HepG2 (cell line): ENCODE measurements around the gene TBX10. TPM values are rescaled to one million over a fixed set of nuclear protein-coding genes. Genes with fewer than 3 reads are reported as not detected.

Experiments used
- AGO1 ChIP-seq: fragments of 200-400 bp; formaldehyde crosslinking; IDR thresholded peaks from 2 replicates; pipeline ENCODE4 v1.6.1; 2017; ENCODE audit warnings: mild to moderate bottlenecking, low read depth, low read length, moderate library complexity; ENCODE audit not compliant: poor library complexity, severe bottlenecking
- AHDC1 ChIP-seq: sonication (generic); formaldehyde crosslinking; IDR thresholded peaks from 2 replicates; pipeline ENCODE4 v1.5.1; 2020; ENCODE audit warnings: mild to moderate bottlenecking, missing genetic modification reagents, borderline replicate concordance
- BATF2 ChIP-seq: sonication (generic); formaldehyde crosslinking; IDR thresholded peaks from 2 replicates; pipeline ENCODE4 v1.8.0; 2022; ENCODE audit warnings: mild to moderate bottlenecking, missing genetic modification reagents, moderate library complexity
- HOMEZ ChIP-seq: IDR thresholded peaks from 2 replicates; pipeline ENCODE4 v1.6.1; 2016; ENCODE audit warnings: low read depth
- KDM6A ChIP-seq: IDR thresholded peaks from 2 replicates; pipeline ENCODE4 v1.6.1; 2016; ENCODE audit warnings: low read depth
- MAX ChIP-seq: IDR thresholded peaks from 2 replicates; pipeline ENCODE4 v1.6.1; 2012; ENCODE audit warnings: inconsistent platforms
- NFE2L2 ChIP-seq: fragments of 150-350 bp; IDR thresholded peaks from 2 replicates; pipeline ENCODE4 v1.6.1; 2014; ENCODE audit warnings: low read length
- NR2F2 ChIP-seq: IDR thresholded peaks from 2 replicates; pipeline ENCODE4 v1.6.1; 2012; ENCODE audit warnings: low read depth, inconsistent platforms, borderline replicate concordance
- ONECUT2 ChIP-seq: sonication (generic); formaldehyde crosslinking; IDR thresholded peaks from 2 replicates; pipeline ENCODE4 v1.4.0; 2020; ENCODE audit warnings: missing genetic modification reagents
- PRDM15 ChIP-seq: sonication (generic); formaldehyde crosslinking; IDR thresholded peaks from 2 replicates; pipeline ENCODE4 v1.4.0; 2020; ENCODE audit warnings: missing genetic modification reagents
- SRF ChIP-seq: IDR thresholded peaks from 2 replicates; pipeline ENCODE4 v1.6.1; 2011; ENCODE audit warnings: mild to moderate bottlenecking, low read depth, low read length, moderate library complexity
- TBP ChIP-seq: sonication (generic); formaldehyde crosslinking; IDR thresholded peaks from 2 replicates; pipeline ENCODE4 v1.5.0; 2020; ENCODE audit warnings: missing genetic modification reagents
- ZBTB26 ChIP-seq: IDR thresholded peaks from 2 replicates; pipeline ENCODE4 v1.6.1; 2016; ENCODE audit warnings: missing compliant biosample characterization, missing genetic modification reagents, borderline replicate concordance
- ZNF143 ChIP-seq: sonication (generic); formaldehyde crosslinking; IDR thresholded peaks from 2 replicates; pipeline ENCODE4 v1.4.0; 2020; ENCODE audit warnings: missing genetic modification reagents
- ZNF260 ChIP-seq: sonication (generic); formaldehyde crosslinking; IDR thresholded peaks from 2 replicates; pipeline ENCODE4 v1.4.0; 2020; ENCODE audit warnings: missing genetic modification reagents, low read depth, mild to moderate bottlenecking, borderline replicate concordance
- ZNF619 ChIP-seq: sonication (generic); formaldehyde crosslinking; IDR thresholded peaks from 2 replicates; pipeline ENCODE4 v1.4.0; 2020; ENCODE audit warnings: mild to moderate bottlenecking, missing genetic modification reagents
- polyA plus RNA-seq, 8 experiments: library from polyadenylated mRNA; depleted of rRNA in 3 of 8; stranded (reverse) in 7 of 8; unstranded in 1 of 8; fragments of >200 nt; fragmentation: Illumina TruSeq in 4 of 8; extraction: Trizol in 4 of 8; gene quantifications; 2 replicates each; pipeline versions ENCODE4 v1.2.1 to v1.2.3, GENCODE V29; 2011 to 2016; ENCODE audit warnings: low read depth in 4 of 8, missing spikeins in 1 of 8, mixed read lengths in 1 of 8; ENCODE audit not compliant: insufficient read depth in 1 of 8
- total RNA-seq, 5 experiments: library from RNA; depleted of rRNA; stranded (reverse); fragments of >200 nt; fragmentation: Illumina TruSeq; extraction: Trizol; gene quantifications; 2 replicates each; pipeline ENCODE4 v1.2.3, GENCODE V29; 2016; ENCODE audit warnings: low read depth in 1 of 5

The TBX10 gene
- total and polyA plus RNA-seq, 2 of the 13 experiments (the other 11 are each of a cell fraction or from before 2014, with no cell fraction given): 0.27 to 1.7 TPM

GRCh38 chr11:67630228-67630942 is 9.2 kb downstream of the TBX10 start (continued):
- TF ChIP-seq BATF2 (no peak), ZNF260 (CRISPR knock-in tag) (no peak), TBP (CRISPR knock-in tag) (no peak), KDM6A (no peak), ONECUT2 (CRISPR knock-in tag) (0 out of 2 replicates have a peak, but pooled peaks have one; percentile 48), PRDM15 (CRISPR knock-in tag) (no peak), MAX (peak; percentile 14; the same call in 1 of the 2 replicates), SRF (no peak), ZNF619 (no peak), NFE2L2 (no peak), HOMEZ (CRISPR knock-in tag) (no peak), ZNF143 (CRISPR knock-in tag) (peak; percentile 12; the same call in 1 of the 2 replicates), NR2F2 (peak; percentile 51; the same call in 1 of the 2 replicates), ZBTB26 (CRISPR knock-in tag) (0 out of 2 replicates have a peak, but pooled peaks have one; percentile 40), AHDC1 (0 out of 2 replicates have a peak, but pooled peaks have one; percentile 50), AGO1 (peak; percentile 90)
